ENCODE results near the gene SLC22A23. TPM values are rescaled to one million over a fixed set of nuclear protein-coding genes. Genes with fewer than 3 reads are reported as not detected.

The SLC22A23 gene
- total and polyA plus RNA-seq, 2 experiments from 2014 or later: 15.7 to 24.9 TPM

DNA sequence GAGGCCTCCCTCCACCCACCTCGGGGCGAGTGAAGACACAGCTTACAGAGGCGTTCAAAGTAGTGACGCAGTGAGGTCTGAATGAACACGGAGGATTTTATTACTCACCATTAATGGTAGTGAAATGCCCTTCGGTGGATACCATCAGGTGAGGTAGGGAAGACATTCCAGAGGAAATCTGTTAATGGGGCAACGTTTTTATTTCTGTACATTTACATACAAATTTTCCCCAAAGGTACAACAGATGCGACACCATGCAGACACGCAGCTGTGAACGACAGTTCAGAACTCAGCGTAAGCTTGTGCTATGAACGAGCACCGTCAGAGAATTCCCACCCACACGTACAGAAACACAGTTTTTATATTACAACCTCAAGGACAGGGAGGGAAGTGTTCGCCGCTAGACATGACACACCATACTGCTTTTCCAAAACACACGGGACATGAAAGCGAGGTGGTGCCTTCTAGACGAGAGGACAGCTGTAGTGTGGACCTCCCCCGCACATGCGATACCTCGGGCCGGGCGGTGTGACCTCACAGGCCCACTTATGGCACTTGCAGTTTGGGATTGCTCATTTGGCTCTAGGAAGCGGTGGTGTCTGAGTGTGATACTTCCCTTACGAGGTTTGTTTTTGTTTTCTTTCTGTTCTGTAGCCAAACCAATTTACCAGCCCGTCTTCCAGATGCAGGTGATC, 187.4 kb downstream of the SLC22A23 start:
- TF ChIP-seq, protein P1, sequence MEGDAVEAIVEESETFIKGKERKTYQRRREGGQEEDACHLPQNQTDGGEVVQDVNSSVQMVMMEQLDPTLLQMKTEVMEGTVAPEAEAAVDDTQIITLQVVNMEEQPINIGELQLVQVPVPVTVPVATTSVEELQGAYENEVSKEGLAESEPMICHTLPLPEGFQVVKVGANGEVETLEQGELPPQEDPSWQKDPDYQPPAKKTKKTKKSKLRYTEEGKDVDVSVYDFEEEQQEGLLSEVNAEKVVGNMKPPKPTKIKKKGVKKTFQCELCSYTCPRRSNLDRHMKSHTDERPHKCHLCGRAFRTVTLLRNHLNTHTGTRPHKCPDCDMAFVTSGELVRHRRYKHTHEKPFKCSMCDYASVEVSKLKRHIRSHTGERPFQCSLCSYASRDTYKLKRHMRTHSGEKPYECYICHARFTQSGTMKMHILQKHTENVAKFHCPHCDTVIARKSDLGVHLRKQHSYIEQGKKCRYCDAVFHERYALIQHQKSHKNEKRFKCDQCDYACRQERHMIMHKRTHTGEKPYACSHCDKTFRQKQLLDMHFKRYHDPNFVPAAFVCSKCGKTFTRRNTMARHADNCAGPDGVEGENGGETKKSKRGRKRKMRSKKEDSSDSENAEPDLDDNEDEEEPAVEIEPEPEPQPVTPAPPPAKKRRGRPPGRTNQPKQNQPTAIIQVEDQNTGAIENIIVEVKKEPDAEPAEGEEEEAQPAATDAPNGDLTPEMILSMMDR (IDR thresholded peaks at IDR 0.05; ENCODE audit: low read depth, low read length): no peak
- Histone ChIP-seq H3K4me3 (no peak overlapping the region), H3K4me1 (ENCODE audit: low read depth) (no peaks in the 10 kb centered on the region), H3K27ac (no peak overlapping the region), H3K36me3 (peaks cover 11% of the 10 kb centered on the region), H3K27me3 (no peaks in the 10 kb centered on the region), H3K9me3 (ENCODE audit: low read depth) (no peaks in the 10 kb centered on the region)
- no peak for DNase-seq (ENCODE audit: low read depth in 1 of 2, low spot score in 1 of 2)

DNA sequence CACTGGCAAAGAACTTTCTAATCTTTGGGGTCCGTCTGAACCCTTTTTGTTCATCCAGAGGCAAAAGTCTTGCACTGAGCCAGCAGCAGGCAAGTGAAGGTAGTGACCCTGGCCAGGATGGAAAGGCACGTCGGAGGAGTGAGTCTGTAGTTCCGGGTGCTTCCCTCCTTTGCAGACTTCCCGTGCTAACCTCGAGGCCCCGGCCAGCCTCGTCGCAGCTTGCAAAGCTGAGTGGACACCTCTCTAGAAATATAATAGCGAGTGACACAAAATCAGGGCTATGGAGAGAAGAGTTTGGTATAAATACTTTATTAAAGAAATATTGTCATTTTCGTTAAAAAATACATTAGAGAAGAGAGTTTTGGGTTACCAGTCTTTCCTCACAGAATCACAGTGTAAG, 188.2 kb downstream of the SLC22A23 start:
- H3K27me3 ChIP-seq: no peaks in the 10 kb centered on the region
- no peak overlapping the region for H3K27ac ChIP-seq
- no peaks in the 10 kb centered on the region for H3K9me3 ChIP-seq (ENCODE audit: low read depth)
- peaks cover 14% of the 10 kb centered on the region for H3K36me3 ChIP-seq
- no peak overlapping the region for H3K4me3 ChIP-seq
- DNase-seq (ENCODE audit: low read depth in 1 of 2, low spot score in 1 of 2): no peak
- TF ChIP-seq, protein P1 (IDR thresholded peaks at IDR 0.05; ENCODE audit: low read depth, low read length): no peak
- no peaks in the 10 kb centered on the region for H3K4me1 ChIP-seq (ENCODE audit: low read depth)

- no peaks in the 10 kb centered on the region for H3K9me3 ChIP-seq (ENCODE audit: low read depth)
- DNase-seq (ENCODE audit: low read depth in 1 of 2, low spot score in 1 of 2): no peak
- H3K4me1 ChIP-seq (ENCODE audit: low read depth): no peaks in the 10 kb centered on the region
- no peak overlapping the region for H3K4me3 ChIP-seq
- H3K27ac ChIP-seq: no peak overlapping the region
- H3K36me3 ChIP-seq: peaks cover 11% of the 10 kb centered on the region
- TF ChIP-seq, protein P1 (IDR thresholded peaks at IDR 0.05; ENCODE audit: low read depth, low read length): no peak
- H3K27me3 ChIP-seq: no peaks in the 10 kb centered on the region
Observed at GRCh38 chr6:3267162-3267561, 189.7 kb downstream of the SLC22A23 start.

DNA sequence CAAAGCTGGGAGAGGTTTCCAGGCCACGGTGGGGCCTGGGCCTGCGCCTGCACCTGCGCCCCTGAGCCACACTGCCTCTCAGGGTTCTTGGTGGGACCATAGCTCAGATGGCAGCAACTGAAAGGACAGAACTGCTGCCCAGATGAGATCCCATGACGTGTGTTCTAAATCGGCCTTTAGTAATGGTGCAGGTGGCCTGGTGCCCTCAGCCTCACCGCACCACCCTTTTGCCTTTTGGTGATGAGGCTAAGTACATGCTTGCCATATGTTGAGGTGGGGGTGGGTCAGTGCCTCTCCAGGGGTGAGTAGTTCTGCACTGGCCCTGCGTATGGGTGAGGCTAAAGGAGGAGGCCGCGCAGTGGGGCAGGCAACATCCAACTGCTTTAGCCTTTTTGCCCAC, 190.7 kb downstream of the SLC22A23 start:
- no peak overlapping the region for H3K4me3 ChIP-seq
- no peaks in the 10 kb centered on the region for H3K27me3 ChIP-seq
- H3K4me1 ChIP-seq (ENCODE audit: low read depth): no peaks in the 10 kb centered on the region
- TF ChIP-seq, protein P1 (IDR thresholded peaks at IDR 0.05; ENCODE audit: low read depth, low read length): no peak
- no peak overlapping the region for H3K27ac ChIP-seq
- no peak for DNase-seq (ENCODE audit: low read depth in 1 of 2, low spot score in 1 of 2)
- no peaks in the 10 kb centered on the region for H3K9me3 ChIP-seq (ENCODE audit: low read depth)
- peaks cover 11% of the 10 kb centered on the region for H3K36me3 ChIP-seq

DNA sequence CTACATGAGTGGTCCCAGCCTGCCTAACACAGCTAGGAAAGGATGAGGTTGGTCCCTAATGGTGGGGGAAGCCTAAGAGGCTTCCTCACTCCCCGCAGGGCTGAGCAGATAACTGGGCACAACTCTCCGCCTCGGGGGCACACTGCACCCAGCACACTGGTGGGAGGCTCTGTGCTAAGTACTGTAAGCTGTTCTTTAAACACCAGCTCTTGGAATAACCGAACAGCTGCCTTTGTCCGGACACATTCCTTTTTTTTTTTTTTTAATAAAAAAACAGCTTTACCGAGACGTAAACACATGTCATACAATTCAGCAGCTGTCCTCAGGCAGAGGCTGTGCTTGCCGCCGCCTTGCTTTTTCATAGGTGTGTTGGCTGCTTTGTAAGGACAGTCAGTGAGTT, 191.2 kb downstream of the SLC22A23 start:
- peaks cover 9% of the 10 kb centered on the region for H3K36me3 ChIP-seq
- H3K27me3 ChIP-seq: no peaks in the 10 kb centered on the region
- TF ChIP-seq, protein P1 (IDR thresholded peaks at IDR 0.05; ENCODE audit: low read depth, low read length): no peak
- no peak overlapping the region for H3K4me3 ChIP-seq
- DNase-seq (ENCODE audit: low read depth in 1 of 2, low spot score in 1 of 2): no peak
- no peaks in the 10 kb centered on the region for H3K9me3 ChIP-seq (ENCODE audit: low read depth)
- no peak overlapping the region for H3K27ac ChIP-seq
- no peaks in the 10 kb centered on the region for H3K4me1 ChIP-seq (ENCODE audit: low read depth)

Measured in cardiac muscle cell (in vitro differentiated cells and primary cell).